ENCODE results near the gene RPRM.

DNA sequence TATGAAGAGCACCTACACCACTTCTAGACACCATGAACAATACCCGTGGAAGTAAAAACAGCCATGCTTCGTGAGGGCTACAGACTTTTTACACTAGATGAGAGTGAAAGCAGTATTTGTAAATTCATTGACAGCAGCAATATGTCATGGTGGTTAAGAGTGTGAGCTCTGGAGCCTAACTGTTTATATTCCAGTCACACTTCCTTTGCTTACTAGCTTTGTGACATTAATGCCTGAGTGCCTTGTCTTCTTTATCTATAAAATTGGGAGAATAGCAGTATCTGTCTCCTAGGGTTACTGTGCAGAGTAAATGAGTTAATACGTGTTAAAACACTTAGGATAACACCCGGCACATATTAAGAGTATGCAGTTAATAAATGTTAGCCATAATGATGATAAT lies 33.8 kb upstream of the RPRM start:
- TF ChIP-seq, protein P1, sequence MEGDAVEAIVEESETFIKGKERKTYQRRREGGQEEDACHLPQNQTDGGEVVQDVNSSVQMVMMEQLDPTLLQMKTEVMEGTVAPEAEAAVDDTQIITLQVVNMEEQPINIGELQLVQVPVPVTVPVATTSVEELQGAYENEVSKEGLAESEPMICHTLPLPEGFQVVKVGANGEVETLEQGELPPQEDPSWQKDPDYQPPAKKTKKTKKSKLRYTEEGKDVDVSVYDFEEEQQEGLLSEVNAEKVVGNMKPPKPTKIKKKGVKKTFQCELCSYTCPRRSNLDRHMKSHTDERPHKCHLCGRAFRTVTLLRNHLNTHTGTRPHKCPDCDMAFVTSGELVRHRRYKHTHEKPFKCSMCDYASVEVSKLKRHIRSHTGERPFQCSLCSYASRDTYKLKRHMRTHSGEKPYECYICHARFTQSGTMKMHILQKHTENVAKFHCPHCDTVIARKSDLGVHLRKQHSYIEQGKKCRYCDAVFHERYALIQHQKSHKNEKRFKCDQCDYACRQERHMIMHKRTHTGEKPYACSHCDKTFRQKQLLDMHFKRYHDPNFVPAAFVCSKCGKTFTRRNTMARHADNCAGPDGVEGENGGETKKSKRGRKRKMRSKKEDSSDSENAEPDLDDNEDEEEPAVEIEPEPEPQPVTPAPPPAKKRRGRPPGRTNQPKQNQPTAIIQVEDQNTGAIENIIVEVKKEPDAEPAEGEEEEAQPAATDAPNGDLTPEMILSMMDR (optimal IDR thresholded peaks at IDR 0.05 in 1 of 3, IDR thresholded peaks at IDR 0.05 in 1 of 3, conservative IDR thresholded peaks at IDR 0.05 in 1 of 3; ENCODE audit: extremely low read depth in 1 of 3, insufficient read depth in 2 of 3, low read length in 3 of 3): no peak
- no peak for TF ChIP-seq EZH2 (IDR thresholded peaks at IDR 0.05; ENCODE audit: low read length)
